Measurements from ENCODE around the gene FSTL5.
A peak's percentile ranks its signal among the peaks of the same experiment; 100 is the strongest.

GRCh38 chr4:161564230-161564834 lies 599.5 kb downstream of the FSTL5 start:
- TF ChIP-seq CTCF (conservative IDR thresholded peaks at IDR 0.05) (peak; percentile 45), EZH2 (IDR thresholded peaks at IDR 0.05; ENCODE audit: low read depth) (no peak)
